ENCODE results near the gene SLC25A23.
"Not testable (repeated sequence)": the region's sequence is repeated elsewhere in the genome, so short reads cannot be mapped to it uniquely, and the experiment has no call there.

SLC25A23 gene

DNA sequence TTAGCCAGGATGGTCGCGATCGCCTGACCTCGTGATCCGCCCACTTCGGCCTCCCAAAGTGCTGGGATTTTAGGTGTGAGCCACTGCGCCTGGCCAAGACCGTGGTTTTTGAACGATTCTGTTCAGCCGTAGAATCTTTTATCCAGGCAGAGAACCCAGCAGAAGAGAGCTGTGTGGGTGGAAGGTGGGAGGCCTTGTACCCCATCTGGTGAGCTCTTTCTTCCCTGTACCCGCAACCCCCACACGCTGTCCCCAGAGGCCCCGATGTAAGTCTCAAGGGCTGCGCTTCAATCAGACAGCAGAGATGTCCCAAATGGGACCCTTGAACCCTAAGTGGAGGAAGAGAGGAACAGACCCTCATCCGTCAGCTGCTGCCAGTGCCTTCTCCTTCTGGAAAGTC is 3.7 kb downstream of the SLC25A23 start:
- DNase-seq, result no peak

DNA sequence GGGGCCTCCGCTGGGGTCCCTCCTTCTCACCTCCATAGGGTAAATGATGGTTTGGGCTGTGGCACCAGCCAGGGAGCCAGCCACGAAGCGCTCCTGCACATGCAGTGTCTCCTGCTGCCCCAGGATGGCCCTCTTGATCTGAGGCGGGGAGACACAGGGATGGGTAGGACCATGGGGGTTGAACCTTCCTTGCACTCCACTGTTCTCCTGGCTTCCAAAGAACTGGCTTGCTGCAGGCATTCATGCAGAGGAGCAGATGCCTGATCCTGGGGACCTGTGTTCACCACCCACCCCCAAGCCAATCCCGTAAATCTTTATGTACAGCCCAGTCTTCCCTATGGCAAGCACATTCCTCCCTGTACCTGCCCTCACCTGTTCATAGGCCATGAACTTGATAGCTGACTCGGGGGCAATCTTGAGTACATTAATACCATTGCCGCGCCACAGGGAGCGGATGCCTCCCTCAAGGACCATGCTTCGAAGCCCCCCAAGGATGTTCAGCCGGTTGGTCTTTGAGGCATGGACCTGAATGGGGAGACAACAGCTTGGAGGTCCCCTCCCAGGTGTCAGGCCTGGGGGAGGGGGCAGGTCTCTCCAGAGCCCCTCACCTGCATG is 5.5 kb downstream of the SLC25A23 start:
- no peak for DNase-seq

DNA sequence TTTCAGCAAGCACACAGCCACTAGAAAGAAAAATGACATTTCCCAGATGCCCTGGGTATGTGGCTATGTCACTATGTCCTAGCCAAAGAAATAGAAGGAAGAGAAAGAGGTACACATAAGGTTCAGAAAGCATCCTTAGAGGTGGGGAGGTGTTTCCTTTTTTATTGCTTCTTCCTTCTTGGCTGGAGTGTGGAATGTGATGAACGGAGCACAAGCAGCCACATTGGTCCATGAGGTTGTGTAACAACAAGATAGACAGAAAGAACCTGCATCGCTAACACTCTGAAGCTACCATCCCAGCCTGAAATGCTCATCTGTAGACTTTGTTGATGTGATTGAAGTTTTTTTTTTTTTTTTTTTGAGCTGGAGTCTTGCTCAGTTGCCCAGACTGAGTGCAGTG is 6.7 kb downstream of the SLC25A23 start:
- DNase-seq, result no peak

DNA sequence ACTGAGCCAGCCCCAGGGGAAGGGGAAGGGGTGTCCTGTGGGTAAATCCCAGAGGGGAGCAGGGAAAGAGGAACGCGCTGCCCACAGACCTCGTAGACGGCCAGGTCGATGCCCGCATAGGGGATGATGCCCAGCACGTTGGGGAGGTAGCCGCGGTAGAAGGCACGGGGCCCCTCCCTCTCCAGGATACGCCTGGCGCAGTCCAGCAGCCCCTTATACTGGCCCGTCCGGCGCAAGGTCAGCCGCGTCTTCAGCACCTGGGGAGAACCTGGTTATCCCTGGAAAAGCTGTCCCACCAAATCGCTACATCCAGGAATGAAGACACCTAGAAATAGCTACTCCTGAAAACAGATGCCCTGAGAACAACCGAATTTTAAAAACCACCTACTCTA is 7.4 kb downstream of the SLC25A23 start:
- DNase-seq, result no peak

DNA sequence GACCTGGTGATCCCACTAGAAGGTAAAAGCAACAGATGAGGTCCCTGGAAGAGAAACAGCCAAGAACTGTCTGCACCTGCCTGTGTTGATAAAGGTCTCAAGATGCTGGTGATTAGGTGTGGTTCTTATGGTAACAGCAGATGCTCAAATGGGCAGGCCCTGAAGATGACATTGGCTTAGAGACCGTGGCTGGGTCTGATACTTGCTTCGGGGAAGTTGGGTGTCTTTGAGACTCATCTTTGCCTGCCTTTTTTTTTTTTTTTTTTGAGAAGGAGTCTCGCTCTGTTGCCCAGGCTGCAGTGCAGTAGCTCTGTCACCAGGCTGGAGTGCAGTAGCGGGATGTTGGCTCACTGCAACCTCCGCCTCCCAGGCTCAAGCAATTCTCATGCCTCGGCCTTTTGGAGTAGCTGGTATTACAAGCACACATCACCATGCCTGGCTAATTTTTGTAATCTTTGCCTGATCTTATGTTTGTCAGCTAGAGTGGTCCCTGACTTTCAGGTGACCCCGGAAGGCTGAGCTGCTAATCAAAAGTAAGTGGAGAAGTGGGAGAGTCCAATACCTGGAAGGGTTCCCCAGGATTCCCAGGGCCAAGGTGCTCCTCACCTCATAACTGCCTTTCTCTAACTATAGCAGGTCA is 7.9 kb downstream of the SLC25A23 start:
- no peak for DNase-seq

DNA sequence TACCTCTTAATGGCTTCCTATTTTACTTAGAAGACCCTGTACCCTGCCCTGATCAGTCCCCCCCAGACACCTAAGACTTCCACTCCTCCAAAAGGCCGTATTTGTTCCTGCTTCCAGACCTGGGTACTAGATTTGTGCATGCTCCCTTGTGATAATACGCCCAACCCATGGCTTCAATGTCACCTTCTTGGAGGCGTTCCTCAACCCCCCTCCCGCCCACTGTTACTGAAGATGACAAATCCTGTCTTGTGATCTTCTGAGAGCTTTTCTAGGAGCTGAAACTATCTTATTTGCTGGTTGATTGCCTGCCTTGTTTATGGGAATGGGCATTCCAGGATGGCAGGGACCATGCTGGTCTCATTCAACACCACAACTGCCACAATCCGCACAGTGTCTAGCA is 9.4 kb downstream of the SLC25A23 start:
- DNase-seq, result no peak

DNA sequence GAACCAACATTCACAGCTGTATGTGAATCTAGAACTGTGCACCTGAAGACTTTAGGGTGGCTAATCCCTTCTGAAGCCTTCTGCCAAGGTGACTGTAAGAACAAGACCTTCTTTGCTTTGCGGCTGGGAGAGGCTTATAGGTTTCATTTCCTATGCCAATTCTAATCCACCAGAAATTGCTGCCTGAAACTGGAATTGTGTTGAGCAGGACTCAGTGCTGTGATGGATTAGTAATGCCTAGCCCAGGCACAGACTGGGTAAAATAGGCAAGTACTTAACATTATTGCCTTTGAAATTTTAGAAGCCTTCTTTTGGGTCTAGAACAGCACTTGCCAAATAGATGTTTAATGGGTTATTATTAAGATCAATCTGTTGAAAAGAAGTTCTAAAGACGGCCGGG is 11.5 kb downstream of the SLC25A23 start:
- DNase-seq, result no peak

DNA sequence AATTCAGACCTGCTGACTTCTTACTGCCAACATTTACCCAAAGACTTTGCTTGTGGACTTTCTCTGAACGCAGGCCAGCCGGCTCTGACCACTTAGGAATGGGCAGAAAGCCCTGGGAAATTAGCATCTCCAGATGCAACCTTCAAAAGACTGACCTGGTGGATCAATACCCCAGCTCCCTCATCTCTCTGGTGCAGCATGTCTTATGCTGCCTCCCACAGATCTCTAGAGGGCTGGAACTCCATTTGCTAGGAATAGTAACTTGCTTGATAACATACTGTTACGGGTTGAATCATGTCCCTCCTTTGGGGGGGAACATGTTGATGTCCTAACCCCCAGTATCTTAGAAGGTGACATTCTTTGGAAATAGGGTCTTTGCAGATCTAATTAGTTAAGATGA is 13.1 kb downstream of the SLC25A23 start:
- no peak for DNase-seq

DNA sequence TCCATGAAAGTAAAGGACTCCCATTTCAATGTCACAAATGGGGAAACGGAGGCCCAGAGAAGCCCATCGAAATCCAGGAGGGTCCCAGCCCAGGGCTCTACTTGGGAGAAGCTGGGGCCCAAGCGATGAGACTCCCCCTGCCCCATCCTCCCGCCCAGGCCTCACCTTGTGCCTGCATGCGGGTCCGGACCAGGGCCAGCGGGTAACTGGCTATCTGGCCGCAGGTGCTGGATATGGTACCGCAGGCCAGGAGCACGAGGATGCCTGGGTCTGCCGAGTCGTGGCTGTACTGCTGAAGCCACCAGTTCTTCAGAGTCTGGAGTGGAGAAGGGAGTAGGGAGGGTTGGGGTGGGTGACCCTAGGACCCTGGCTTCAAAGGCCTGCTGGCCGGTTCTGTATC is 15.6 kb downstream of the SLC25A23 start:
- no peak for DNase-seq

DNA sequence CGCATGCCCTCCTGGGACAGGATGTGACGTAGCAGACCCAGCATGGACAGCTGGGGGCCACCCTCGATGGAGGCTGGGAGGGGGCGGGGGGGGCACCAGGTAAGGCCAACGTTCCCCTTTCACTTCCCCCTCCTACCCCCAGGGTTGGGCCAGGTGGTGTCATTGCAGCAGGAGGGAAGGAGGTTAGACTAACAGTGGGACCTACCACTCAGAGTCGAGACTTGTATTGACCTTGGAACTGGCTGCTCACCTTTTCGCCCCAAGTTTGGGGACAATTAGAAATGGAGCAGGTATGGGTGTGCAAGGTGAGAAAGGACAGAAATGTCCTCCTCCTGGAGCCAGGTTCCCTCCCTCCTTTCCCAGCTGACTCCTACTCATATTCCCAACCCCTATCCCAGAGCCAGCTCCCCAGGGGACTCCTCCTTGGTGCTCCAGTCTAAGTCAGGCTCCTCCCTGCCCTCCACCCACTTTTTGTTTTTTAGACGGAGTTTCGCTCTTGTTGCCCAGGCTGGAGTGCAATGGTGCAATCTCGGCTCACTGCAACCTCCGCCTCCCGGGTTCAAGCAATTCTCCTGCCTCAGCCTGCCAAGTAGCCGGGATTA is 17.4 kb downstream of the SLC25A23 start:
- no peak for DNase-seq

DNA sequence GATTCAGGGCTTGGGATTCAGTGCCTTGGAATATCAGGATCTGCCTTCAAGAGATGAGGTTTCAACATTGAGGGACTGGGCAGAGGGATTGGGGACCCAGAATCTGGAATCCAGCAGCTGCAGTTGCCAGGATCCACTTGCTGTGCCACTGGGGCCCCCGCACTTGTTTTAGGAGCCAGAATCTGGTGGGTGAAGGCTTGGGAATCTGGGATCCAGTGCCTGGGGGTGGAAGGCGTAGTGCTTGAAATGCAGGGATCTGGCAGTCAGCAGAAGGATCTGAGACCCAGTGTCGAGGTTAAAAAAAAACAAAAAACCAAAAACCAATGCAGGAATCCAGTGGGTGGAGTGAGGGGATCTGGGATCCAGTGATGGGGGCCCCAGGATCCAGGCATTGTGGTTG is 18.7 kb downstream of the SLC25A23 start:
- no peak for DNase-seq

DNA sequence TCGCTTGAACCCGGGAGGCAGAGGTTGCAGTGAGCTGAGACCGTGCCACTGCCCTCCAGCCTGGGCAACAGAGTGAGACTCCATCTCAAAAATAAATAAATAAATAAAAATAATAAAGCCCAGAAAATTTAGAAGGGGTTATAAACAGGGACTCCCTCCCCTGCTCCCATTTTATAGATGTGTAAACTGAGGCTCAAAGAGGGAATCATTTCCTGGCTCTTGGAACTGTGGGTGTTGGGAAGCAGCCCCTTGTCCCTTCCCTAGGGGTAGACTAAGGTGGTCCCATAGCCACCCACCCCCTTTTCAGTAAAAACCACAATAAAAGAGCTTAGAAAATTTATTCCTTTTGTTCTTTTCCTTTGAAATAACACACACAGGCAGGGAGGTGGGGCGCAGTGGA is 19.8 kb downstream of the SLC25A23 start:
- DNase-seq, result no peak

DNA sequence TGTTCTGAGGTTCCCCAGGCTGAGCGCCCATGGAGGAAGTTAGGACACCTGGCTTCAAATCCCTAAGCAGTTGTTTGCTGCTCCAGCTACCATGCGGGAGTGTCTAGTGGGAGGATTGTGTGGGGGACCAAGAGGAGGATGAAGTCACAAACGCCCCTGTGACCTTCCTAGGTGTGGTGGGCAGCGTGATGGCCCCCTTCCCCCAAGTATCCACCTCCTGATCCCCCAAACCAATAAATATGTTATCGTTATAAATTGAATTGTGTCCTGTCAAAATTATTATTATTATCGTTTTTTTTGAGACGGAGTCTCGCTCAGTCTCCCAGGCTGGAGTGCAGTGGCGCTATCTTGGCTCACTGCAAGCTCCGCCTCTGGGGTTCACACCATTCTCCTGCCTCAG is 25.9 kb downstream of the SLC25A23 start, which contains the start of gene SLC25A41:
Gene SLC25A41 (minus strand): TSS at position 101 of the 400 bp plus-strand sequence. CDS start 70 bp downstream, at position 31.
- DNase-seq, result no peak

DNA sequence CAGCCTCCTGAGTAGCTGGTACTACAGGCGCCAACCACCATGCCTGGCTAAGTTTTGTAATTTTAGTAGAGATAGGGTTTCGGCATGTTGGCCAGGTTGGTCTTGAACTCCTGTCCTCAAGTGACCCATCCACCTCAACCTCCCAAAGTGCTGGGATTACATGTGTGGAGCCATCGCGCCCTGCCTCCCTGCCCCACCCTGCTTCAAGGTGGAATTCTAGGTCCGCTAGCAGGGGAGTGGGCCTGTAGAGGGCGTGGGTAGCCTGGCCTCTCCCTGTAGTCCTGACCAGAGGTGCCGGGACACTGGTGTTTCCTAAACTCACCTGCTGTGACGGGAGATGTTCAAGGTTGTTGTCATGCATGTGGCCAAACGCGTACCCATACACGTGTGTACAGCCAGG is 26.4 kb downstream of the SLC25A23 start:
- DNase-seq, result no peak

DNA sequence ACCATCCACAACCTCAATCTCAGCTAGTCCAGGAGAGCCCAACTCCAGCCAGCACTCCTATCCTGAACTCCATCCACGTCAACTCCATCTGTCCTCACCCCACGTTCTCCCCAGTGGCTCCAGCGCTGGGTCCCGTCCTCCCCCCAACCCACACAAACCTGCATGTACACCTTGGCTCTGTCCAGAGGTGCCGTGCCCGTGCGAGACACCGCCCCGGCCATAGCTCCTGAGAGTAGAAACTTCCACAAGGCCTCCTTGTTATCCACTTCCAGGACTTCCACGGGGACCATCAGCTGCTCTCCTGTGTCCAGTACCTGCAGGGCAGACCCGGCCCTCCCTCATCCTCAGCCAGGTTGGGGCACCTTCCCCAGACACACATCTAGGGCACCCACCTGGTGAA is 27.7 kb downstream of the SLC25A23 start:
- DNase-seq, result no peak

DNA sequence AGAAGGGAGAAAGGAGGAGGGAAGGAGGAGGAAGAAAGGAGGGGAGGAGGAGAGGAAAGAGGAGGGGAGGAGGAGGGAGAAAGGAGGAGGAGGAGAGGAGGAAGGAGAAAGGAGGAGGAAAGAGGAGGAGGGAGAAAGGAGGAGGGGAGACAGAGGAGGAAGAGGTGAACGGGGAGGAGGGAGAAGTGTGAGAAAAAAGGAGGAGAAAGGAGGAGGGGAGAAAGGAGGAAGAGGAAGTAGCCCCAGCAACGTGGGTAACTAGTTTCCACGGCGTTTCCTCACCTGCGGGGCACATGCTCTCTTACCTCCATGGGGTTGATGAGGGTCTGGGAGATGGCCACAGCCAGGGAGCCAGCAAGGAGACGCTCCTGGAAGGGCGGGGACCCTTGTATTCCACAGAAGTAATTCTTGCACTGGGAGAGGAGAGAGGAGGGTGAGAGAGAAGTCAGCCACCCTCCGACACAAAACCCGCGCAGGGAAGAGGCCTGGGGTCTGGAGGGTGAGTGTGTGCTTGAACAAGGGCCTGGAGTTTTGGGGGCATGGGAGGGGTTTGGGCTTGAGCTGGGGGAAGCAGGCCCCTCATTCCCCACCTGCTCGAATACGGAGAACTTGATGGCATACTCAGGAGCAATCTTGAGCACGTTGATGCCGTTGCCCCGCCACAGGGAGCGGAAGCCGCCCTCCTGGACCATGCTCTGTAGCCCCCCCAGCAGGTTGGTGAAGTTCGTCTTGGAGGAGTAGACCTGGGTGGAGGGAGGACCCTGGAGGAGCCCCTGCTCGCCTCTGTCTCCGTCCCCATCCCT is 30.0 kb downstream of the SLC25A23 start:
- no peak for DNase-seq

DNA sequence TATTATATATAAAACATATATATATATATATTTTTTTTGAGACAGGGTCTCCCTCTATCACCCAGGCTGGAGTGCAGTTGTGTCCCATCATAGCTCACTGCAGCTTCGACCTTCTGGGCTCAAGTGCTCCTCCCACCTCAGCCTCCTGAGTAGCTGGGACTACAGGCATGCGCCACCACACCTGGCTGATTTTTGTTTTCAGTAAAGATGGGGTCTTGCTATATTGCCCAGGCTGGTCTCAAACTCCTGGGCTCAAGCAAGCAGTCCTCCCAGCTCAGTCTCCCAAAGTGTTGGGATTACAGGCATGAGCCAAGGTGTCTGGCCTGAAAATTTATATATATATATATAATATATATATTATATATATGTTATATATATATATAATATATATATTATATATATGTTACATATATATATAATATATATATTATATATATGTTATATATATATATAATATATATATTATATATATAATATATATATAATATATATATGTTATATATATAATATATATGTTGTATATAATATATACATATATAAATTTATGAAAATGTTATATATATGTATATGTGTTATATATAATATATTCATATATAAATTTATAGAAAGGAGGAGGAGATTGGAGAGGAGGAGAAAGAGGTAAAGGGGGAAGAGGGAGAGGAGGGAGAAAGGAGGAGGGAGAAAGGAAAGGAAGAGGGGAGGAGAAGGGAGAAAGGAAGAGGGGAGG is 30.7 kb downstream of the SLC25A23 start:
- not testable (repeated sequence) for DNase-seq

DNA sequence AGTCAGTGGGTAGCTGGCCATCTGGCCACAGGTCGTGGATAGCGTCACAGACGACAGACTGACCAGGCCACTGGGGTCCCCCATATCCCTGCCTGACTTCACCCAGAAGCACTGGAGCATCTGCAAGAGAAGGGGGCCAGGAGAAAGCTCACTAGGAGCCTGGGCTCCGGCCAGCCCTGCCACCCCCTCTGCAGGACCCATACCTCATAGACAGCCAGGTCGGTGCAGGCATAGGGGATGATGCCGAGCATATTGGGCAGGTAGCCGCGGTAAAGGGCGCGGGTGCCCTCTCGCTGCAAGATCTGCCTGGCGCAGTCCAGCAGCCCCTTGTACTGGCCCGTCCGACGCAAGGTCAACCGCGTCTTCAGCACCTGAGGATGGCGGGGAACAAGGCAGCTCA is 32.5 kb downstream of the SLC25A23 start:
- no peak for DNase-seq

DNA sequence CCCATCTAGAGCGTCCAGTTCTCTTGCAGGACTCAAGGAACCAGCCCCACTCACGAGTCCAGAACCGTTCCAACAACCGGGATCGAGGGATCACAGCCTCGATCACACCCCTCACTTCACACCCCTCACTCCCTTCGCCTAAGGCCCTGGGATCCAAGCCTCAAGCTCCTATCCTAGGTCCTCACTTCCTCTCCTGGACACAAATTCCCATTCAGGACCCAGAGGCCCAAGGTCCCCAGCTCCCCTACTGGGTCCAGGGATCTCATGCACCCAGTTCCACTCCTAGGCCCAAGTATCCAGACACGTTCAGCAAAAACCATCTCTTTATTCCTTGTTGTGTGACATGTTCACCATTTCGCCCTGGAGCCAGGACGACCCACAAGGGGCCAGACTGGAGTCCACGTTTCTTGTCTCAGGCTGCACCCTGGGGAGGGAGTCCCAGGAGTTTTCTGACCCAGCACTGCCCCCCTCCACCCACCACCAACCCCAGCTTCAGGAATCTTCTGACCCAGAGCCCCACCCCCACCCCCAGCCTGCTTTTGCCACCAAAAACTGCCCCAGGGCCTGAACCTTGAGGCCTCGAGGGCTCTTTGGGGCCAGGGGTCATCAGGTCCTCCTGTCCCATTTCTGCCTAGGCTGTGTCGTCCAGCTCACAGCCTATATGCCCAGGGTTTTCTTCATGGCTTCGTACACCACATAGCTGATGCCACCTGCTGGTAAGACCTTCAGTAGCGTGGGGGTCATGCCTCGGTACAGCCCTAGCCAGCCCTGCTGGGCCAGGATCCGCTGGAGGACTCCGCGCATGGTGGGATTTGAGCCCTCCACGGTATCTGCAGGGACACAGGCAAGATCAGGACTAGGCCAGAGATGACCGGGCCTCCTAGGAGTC is 33.6 kb downstream of the SLC25A23 start:
- no peak for DNase-seq

DNA sequence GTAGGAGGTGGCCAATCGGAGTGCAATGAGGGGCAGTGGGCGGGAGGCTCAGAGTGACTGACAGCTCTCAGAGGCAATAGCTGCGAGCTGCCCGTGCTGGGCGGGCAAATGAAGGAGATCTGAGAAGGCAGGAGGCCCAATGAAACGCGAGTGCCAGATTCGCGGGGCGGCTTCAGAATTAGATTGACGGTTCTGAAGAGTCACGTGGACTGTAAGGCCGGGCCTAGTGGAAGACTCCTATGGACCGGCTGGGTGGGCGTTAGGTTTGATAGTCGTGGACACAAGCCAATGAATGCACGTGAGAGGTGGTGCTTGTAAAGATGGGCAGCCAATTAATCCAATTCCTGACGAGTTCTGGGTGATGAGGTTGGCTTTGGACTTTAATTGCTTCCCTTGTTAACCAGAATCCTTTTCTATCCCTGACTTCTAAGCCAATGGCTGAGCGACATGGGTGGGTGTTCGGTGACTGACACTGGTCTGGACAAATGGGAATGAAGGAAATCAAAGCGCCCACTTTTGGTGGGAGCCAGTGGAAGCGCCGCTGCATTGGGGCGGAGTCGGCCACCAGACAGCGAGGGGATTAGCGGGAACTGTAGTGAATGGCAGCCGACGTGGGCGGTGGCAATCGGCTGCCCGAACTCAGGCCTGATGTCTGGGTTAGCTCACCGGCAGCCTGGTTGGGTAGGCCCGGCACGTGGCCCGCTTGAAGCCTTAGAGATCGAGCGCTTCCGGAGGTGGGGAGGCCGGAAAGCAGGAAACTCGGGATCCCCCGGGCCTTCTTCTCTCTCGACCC is 34.5 kb downstream of the SLC25A23 start:
- peak; percentile 99 for DNase-seq
